ENCODE results near the gene KRT3. TPM values are rescaled to one million over a fixed set of nuclear protein-coding genes. Genes with fewer than 3 reads are reported as not detected.

The KRT3 gene
- total and polyA plus RNA-seq, 8 donors = 0.53 TPM; not detected in 7

GRCh38 chr12:52821826-52822660, 26.1 kb upstream of the KRT3 start:
- no peak for DNase-seq
- 66 to 80% (median 77%) methylated on average over 6 to 10 of the region's 10 CpGs for whole genome bisulfite sequencing, 5 donors
- Histone ChIP-seq H3K27me3 (peaks cover 0 to 40% (median 8%) of the 10 kb centered on the region in 3 donors), H3K9me3 (no peaks in the 10 kb centered on the region), H3K4me1 (peaks cover 0 to 10% (median 0%) of the 10 kb centered on the region in 4 donors), H3K4me3 (no peak overlapping the region), H3K36me3 (no peaks in the 10 kb centered on the region), H3K27ac (no peak overlapping the region)
- TF ChIP-seq CTCF (IDR thresholded peaks at IDR 0.05) (no peak), POLR2A (IDR thresholded peaks at IDR 0.05) (no peak), POLR2AphosphoS5 (IDR thresholded peaks at IDR 0.05) (no peak), EP300 (IDR thresholded peaks at IDR 0.05) (no peak)
- intact Hi-C loops (cut with DNase I; ENCODE audit: low total_unique reads) = no loop called here

- no peak overlapping the region for H3K4me3 ChIP-seq
- no peaks in the 10 kb centered on the region for H3K36me3 ChIP-seq
- 78 to 94% (median 92%) methylated on average over 3 to 4 of the region's 4 CpGs for WGBS, 5 donors
- DNase-seq = no peak
- no peaks in the 10 kb centered on the region for H3K9me3 ChIP-seq
- H3K4me1 ChIP-seq = peaks cover 0 to 10% (median 0%) of the 10 kb centered on the region in 4 donors
- no peak overlapping the region for H3K27ac ChIP-seq
- H3K27me3 ChIP-seq = peaks cover 0 to 37% (median 8%) of the 10 kb centered on the region in 3 donors
- intact Hi-C loops (cut with DNase I; ENCODE audit: low total_unique reads) = no loop called here
- TF ChIP-seq CTCF (IDR thresholded peaks at IDR 0.05) (no peak), POLR2A (IDR thresholded peaks at IDR 0.05) (no peak), EP300 (IDR thresholded peaks at IDR 0.05) (no peak), POLR2AphosphoS5 (IDR thresholded peaks at IDR 0.05) (no peak)
These were observed 25.3 kb upstream of the KRT3 start for GRCh38 chr12:52821071-52821730.

DNA sequence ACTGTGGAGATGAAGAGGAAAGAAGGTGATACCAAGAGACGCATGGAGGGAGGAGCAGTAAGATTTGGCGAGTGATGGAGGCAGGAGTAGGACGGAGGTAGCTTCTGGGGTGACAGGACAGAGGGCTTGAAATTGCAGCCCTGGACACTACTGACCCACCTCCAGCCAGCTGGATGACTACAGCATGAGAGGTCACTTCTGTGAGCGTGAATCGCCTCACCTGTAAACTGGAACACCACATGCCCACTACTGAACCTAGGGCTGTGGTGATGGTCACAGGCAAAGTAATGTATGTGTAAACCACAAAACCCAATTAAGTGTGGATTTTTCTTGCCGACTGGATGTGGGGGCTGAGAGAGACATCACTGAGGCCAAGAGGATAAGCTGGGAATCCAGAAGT, 24.6 kb upstream of the KRT3 start:
- intact Hi-C loops (cut with DNase I; ENCODE audit: low total_unique reads) = no loop called here
- WGBS, 5 donors = 88 to 96% (median 92%) methylated on average over 6 of the region's 6 CpGs

More for the DNA sequence above, 24.6 kb upstream of the KRT3 start:
- H3K9me3 ChIP-seq = no peaks in the 10 kb centered on the region
- no peak overlapping the region for H3K27ac ChIP-seq
- no peak for TF ChIP-seq EP300 (IDR thresholded peaks at IDR 0.05)
- no peak for TF ChIP-seq CTCF (IDR thresholded peaks at IDR 0.05)
- TF ChIP-seq POLR2A (IDR thresholded peaks at IDR 0.05) = no peak
- no peak for TF ChIP-seq POLR2AphosphoS5 (IDR thresholded peaks at IDR 0.05)
- H3K4me3 ChIP-seq = no peak overlapping the region
- H3K27me3 ChIP-seq = peaks cover 0 to 35% (median 8%) of the 10 kb centered on the region in 3 donors
- no peaks in the 10 kb centered on the region for H3K36me3 ChIP-seq
- no peak for DNase-seq
- H3K4me1 ChIP-seq = peaks cover 0 to 10% (median 0%) of the 10 kb centered on the region in 4 donors

All from stomach (tissue), 9 donors.